IMR-90 (cell line): ENCODE results near the gene MYO7B. TPM values are rescaled to one million over a fixed set of nuclear protein-coding genes. Genes with fewer than 3 reads are reported as not detected.

Experiments used
- ATAC-seq: fragments of 200-7000 bp; cut with Tn5 transposase; 2 replicates; pipeline ENCODE4 v1.9.1; 2020; ENCODE audit warnings: low read depth, mild to moderate bottlenecking, moderate library complexity
- BruUV-seq: library from RNA; stranded (reverse); fragments of 400-500 nt; replicated peaks from 2 replicates; lab custom pipeline; 2021; lab: Mats Ljungman, UMichigan
- CTCF ChIA-PET: fragments of 300-600 bp; formaldehyde crosslinking; extraction: SDS; loops from one replicate; lab custom pipeline; 2021; ENCODE audit warnings: antibody characterized with exemption; lab: Yijun Ruan, JAX
- POLR2A ChIA-PET: fragments of 300-600 bp; sonication (Branson Sonifier 250); formaldehyde crosslinking; loops from one replicate; lab custom pipeline; 2022; ENCODE audit warnings: antibody characterized with exemption; ENCODE audit not compliant: unreplicated experiment; lab: Charles Lee
- DNase-seq: peaks from one replicate; pipeline ENCODE4 v3.0.0; 2013
- H2AFZ ChIP-seq: replicated peaks from 2 replicates; pipeline ENCODE3; 2013; ENCODE audit warnings: low read length, mild to moderate bottlenecking; ENCODE audit not compliant: poor library complexity
- H2AK5ac ChIP-seq: 2 replicates; pipeline ENCODE4 v1.6.1; 2013; ENCODE audit warnings: low read depth, low read length, inconsistent platforms
- H2AK9ac ChIP-seq: replicated peaks from 2 replicates; pipeline ENCODE3; 2013; ENCODE audit warnings: mild to moderate bottlenecking, low read depth, low read length, moderate library complexity; ENCODE audit not compliant: poor library complexity
- H2BK120ac ChIP-seq: 2 replicates; pipeline ENCODE4 v1.6.1; 2013; ENCODE audit warnings: low read depth, low read length, inconsistent platforms
- H2BK15ac ChIP-seq: 3 replicates; pipeline ENCODE4 v1.6.1; 2013; ENCODE audit warnings: low read depth, low read length, inconsistent platforms
- H2BK20ac ChIP-seq: 2 replicates; pipeline ENCODE4 v1.6.1; 2013; ENCODE audit warnings: low read depth, mild to moderate bottlenecking, inconsistent platforms, low read length, moderate library complexity
- H2BK5ac ChIP-seq: 2 replicates; pipeline ENCODE4 v1.6.1; 2013; ENCODE audit warnings: mild to moderate bottlenecking, low read depth, low read length, inconsistent platforms; ENCODE audit not compliant: poor library complexity, severe bottlenecking
- H3K14ac ChIP-seq: replicated peaks from 2 replicates; pipeline ENCODE4 v1.6.1; 2013; ENCODE audit warnings: low read depth, low read length, inconsistent platforms
- H3K18ac ChIP-seq: 2 replicates; pipeline ENCODE4 v1.6.1; 2013; ENCODE audit warnings: low read depth, low read length, control low read depth
- H3K23ac ChIP-seq: 2 replicates; pipeline ENCODE4 v1.6.1; 2013; ENCODE audit warnings: low read depth, low read length, inconsistent platforms
- H3K27ac ChIP-seq: 2 replicates; pipeline ENCODE4 v1.5.1; 2013; ENCODE audit warnings: mild to moderate bottlenecking, control low read depth, low read length; ENCODE audit not compliant: insufficient read depth
- H3K27me3 ChIP-seq: 2 replicates; pipeline ENCODE4 v1.6.1; 2013; ENCODE audit warnings: low read length; ENCODE audit not compliant: control insufficient read depth, insufficient read depth
- H3K36me3 ChIP-seq: 2 replicates; pipeline ENCODE4 v1.6.1; 2013; ENCODE audit warnings: low read length, mixed read lengths; ENCODE audit not compliant: control insufficient read depth, insufficient read depth
- H3K4ac ChIP-seq: 2 replicates; pipeline ENCODE4 v1.6.1; 2013; ENCODE audit warnings: low read depth, low read length, inconsistent platforms
- H3K4me1 ChIP-seq: 2 replicates; pipeline ENCODE4 v1.6.1; 2013; ENCODE audit warnings: low read length, mixed read lengths; ENCODE audit not compliant: control insufficient read depth, insufficient read depth
- H3K4me2 ChIP-seq: 2 replicates; pipeline ENCODE4 v1.6.1; 2013; ENCODE audit warnings: low read depth, mild to moderate bottlenecking, control low read depth, low read length, moderate library complexity
- H3K4me3 ChIP-seq: 2 replicates; pipeline ENCODE4 v1.5.1; 2013; ENCODE audit warnings: low read depth, mild to moderate bottlenecking, control low read depth, low read length, moderate library complexity; ENCODE audit not compliant: insufficient read depth
- H3K56ac ChIP-seq: 2 replicates; pipeline ENCODE4 v1.6.1; 2013; ENCODE audit warnings: low read length, inconsistent platforms; ENCODE audit not compliant: insufficient read depth; ENCODE audit errors: extremely low read depth
- H3K79me1 ChIP-seq, 2 experiments: 2 replicates each; pipeline ENCODE4 v1.6.1; 2013; ENCODE audit warnings: low read length in 2 of 2, inconsistent platforms in 1 of 2, low read depth in 1 of 2
- H3K9ac ChIP-seq: 2 replicates; pipeline ENCODE4 v1.6.1; 2013; ENCODE audit warnings: low read depth, low read length, control low read depth
- H3K9me1 ChIP-seq: 2 replicates; pipeline ENCODE4 v1.6.1; 2013; ENCODE audit warnings: low read length, inconsistent platforms; ENCODE audit not compliant: insufficient read depth
- H3K9me3 ChIP-seq: 2 replicates; pipeline ENCODE4 v1.6.1; 2013; ENCODE audit warnings: low read length; ENCODE audit not compliant: control insufficient read depth, insufficient read depth
- H4K20me1 ChIP-seq: 2 replicates; pipeline ENCODE4 v1.6.1; 2013; ENCODE audit warnings: low read length, inconsistent platforms; ENCODE audit not compliant: insufficient read depth
- H4K5ac ChIP-seq: 2 replicates; pipeline ENCODE4 v1.6.1; 2013; ENCODE audit warnings: mild to moderate bottlenecking, low read depth, low read length, control low read depth
- H4K8ac ChIP-seq, 2 experiments: 2 replicates each; pipeline ENCODE4 v1.6.1; 2013; ENCODE audit warnings: low read depth in 2 of 2, low read length in 2 of 2, control low read depth in 1 of 2, inconsistent platforms in 1 of 2
- H4K91ac ChIP-seq: 2 replicates; pipeline ENCODE4 v1.6.1; 2013; ENCODE audit warnings: low read depth, low read length, inconsistent platforms; ENCODE audit not compliant: insufficient read depth
- CEBPB ChIP-seq: IDR thresholded peaks from 2 replicates; pipeline ENCODE4 v1.6.1; 2012; ENCODE audit warnings: low read depth, low read length, improper control_type of control experiment
- MAFK ChIP-seq: IDR thresholded peaks from 2 replicates; pipeline ENCODE4 v1.6.1; 2012; ENCODE audit warnings: low read depth, low read length, improper control_type of control experiment
- MAZ ChIP-seq: IDR thresholded peaks from 2 replicates; pipeline ENCODE4 v1.6.1; 2012; ENCODE audit warnings: low read depth, mild to moderate bottlenecking, low read length, improper control_type of control experiment, moderate library complexity, borderline replicate concordance
- NFE2L2 ChIP-seq: fragments of 150-350 bp; IDR thresholded peaks from 2 replicates; pipeline ENCODE4 v1.6.1; 2016; ENCODE audit warnings: low read depth, mild to moderate bottlenecking, low read length
- POLR2A ChIP-seq: IDR thresholded peaks from 2 replicates; pipeline ENCODE4 v1.6.1; 2012; ENCODE audit warnings: mild to moderate bottlenecking, low read depth, low read length
- RAD21 ChIP-seq: IDR thresholded peaks from 2 replicates; pipeline ENCODE4 v1.6.1; 2012; ENCODE audit warnings: low read length, improper control_type of control experiment
- RCOR1 ChIP-seq: IDR thresholded peaks from 2 replicates; pipeline ENCODE4 v1.6.1; 2012; ENCODE audit warnings: mild to moderate bottlenecking, low read length, improper control_type of control experiment; ENCODE audit not compliant: insufficient replicate concordance
- SMC3 ChIP-seq: fragments of 150-350 bp; IDR thresholded peaks from 2 replicates; pipeline ENCODE4 v1.6.1; 2016; ENCODE audit warnings: low read depth, mild to moderate bottlenecking, antibody characterized with exemption, low read length, moderate library complexity
- WGBS, 2 experiments: methylation state at CpG; one replicate each; pipeline versions ENCODE4 v1.1.5 to v1.1.7; 2013; ENCODE audit warnings: missing lambda C conversion rate in 2 of 2; ENCODE audit not compliant: insufficient read length in 1 of 2; ENCODE audit errors: extremely low coverage in 2 of 2; 5-methylcytosine and 5-hydroxymethylcytosine counted together
- dilution Hi-C: fragments of 300-500 bp; cut with HindIII; formaldehyde crosslinking; loops from one replicate; pipeline ENCODE4 v1.14.3; 2018; ENCODE audit warnings: low sequenced_read_pairs; ENCODE audit not compliant: unreplicated experiment
- in situ Hi-C: fragments of 300-500 bp; cut with MboI; formaldehyde crosslinking; loops from 3 replicates; pipeline ENCODE4 v1.14.3; 2019; ENCODE audit warnings: low sequenced_read_pairs, inconsistent platforms, mixed read lengths
- intact Hi-C: fragments of 100-400 bp; cut with micrococcal nuclease; formaldehyde crosslinking; loops from 2 replicates; pipeline ENCODE4 v1.10.0; 2022
- polyA plus RNA-seq, 3 experiments: library from polyadenylated mRNA; depleted of rRNA; stranded (reverse); fragments of >200 nt; gene quantifications; 2 replicates each; pipeline ENCODE4 v1.2.3, GENCODE V29; 2012; ENCODE audit warnings: low replicate concordance in 1 of 3
- total RNA-seq: library from RNA; depleted of rRNA; stranded (reverse); fragments of >200 nt; gene quantifications from 2 replicates; pipeline ENCODE4 v1.2.3, GENCODE V29; 2012

Gene MYO7B
- total and polyA plus RNA-seq, 2 of the 4 experiments (the other 2 are of a cell fraction) = 0.18 to 0.46 TPM

DNA sequence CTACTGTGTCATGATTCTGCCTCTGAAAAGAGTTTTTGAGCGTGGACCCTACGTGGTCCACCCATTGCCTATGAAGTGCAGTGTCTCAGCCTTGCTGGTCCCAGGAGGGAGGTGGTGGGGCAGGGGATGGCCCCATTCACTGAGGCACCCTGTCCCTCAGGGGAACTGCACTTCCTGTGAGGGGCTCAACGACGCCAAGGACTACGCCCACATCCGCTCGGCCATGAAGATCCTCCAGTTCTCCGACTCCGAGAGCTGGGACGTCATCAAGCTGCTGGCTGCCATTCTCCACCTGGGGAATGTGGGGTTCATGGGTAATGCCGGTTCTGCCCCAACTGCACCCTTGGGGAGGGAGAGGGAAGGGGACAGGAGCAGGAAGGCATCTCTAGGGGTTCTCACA, 42.5 kb downstream of the MYO7B start:
- no TSS peak for BruUV-seq
- no peaks in the 10 kb centered on the region for H3K36me3 ChIP-seq
- no peak overlapping the region for H3K14ac ChIP-seq
- H3K4me3 ChIP-seq = no peak overlapping the region
- H2BK5ac ChIP-seq = no peak overlapping the region
- H4K20me1 ChIP-seq = no peaks in the 10 kb centered on the region
- H2BK15ac ChIP-seq = no peak overlapping the region
- TF ChIP-seq MAFK (no peak), RCOR1 (no peak), NFE2L2 (no peak), CEBPB (no peak), SMC3 (no peak), MAZ (no peak), RAD21 (no peak), POLR2A (no peak)
- no peak overlapping the region for H3K9ac ChIP-seq
- H3K27ac ChIP-seq = no peak overlapping the region
- dilution Hi-C loops (no loop called here), in situ Hi-C loops (no loop called here), intact Hi-C loops (no loop called here)
- H3K18ac ChIP-seq = no peak overlapping the region
- no peak overlapping the region for H4K5ac ChIP-seq
- no peak overlapping the region for H4K8ac ChIP-seq
- POLR2A ChIA-PET = no interaction called here
- no peak overlapping the region for H2BK120ac ChIP-seq
- H3K4ac ChIP-seq = no peak overlapping the region
- H3K9me3 ChIP-seq = no peaks in the 10 kb centered on the region
- ATAC-seq = no peak
- H3K56ac ChIP-seq = no peak overlapping the region
- 100% methylated on average over 1 of the region's 11 CpGs; no CpG with 5 or more reads in 1 of the 2 experiments for WGBS, 2 experiments
- H3K79me1 ChIP-seq = no peaks in the 10 kb centered on the region
- H2AK9ac ChIP-seq = no peak overlapping the region
- H3K9me1 ChIP-seq = peaks cover 3% of the 10 kb centered on the region; the same call in 1 of the 2 replicates
- DNase-seq = no peak
- H2AFZ ChIP-seq = no peak overlapping the region
- H4K91ac ChIP-seq = no peak overlapping the region
- no peak overlapping the region for H3K4me2 ChIP-seq
- H3K23ac ChIP-seq = no peak overlapping the region
- no peak overlapping the region for H2AK5ac ChIP-seq
- peaks cover 20% of the 10 kb centered on the region for H3K27me3 ChIP-seq
- CTCF ChIA-PET = no interaction called here
- H3K4me1 ChIP-seq = peaks cover 7% of the 10 kb centered on the region
- H2BK20ac ChIP-seq = no peak overlapping the region
